DMS153 (cell line): ENCODE data around the gene TMEM156.
"Not testable (repeated sequence)": the region's sequence is repeated elsewhere in the genome, so short reads cannot be mapped to it uniquely, and the experiment has no call there.

Source experiments
- DNase-seq: peaks from one replicate; lab custom pipeline; 2025; lab: John Stamatoyannopoulos, UW

TMEM156 gene

DNA sequence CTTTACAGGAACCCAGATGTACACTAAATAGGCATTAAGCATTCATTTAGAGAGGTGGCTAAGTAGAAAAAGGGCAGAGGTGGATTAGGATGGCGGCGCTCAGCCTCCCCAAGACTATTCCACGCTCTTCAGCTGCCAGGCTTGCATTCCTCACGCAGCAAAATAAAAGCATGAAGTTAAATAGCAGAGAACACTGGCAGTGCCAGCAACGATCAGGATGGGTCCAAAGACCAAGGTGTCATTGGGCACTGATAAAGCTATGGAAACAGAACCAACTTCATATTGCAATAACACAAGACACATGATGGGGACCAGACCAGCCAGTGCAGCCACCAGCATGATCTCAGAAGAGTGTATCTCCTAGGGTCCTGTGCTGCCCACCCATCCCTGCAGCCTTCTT lies 42.0 kb downstream of the TMEM156 start:
- DNase-seq = no peak

DNA sequence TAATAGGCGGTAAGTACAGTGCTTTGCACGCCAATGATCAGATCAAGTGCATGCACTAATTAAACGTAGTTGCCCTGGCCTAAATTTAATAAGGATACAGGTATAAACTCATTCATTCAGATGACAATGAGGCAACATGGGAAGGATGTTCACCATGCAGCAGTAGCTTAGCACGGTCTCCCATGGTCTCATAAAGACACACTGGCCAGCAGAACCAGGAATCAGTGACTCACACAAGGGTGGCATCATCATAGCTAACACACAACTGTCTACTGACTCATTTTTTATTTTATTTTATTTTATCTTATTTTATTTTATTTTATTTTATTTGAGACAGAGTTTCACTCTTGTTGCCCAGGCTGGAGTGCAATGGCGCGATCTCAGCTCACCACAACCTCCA lies 42.7 kb downstream of the TMEM156 start:
- no peak for DNase-seq

DNA sequence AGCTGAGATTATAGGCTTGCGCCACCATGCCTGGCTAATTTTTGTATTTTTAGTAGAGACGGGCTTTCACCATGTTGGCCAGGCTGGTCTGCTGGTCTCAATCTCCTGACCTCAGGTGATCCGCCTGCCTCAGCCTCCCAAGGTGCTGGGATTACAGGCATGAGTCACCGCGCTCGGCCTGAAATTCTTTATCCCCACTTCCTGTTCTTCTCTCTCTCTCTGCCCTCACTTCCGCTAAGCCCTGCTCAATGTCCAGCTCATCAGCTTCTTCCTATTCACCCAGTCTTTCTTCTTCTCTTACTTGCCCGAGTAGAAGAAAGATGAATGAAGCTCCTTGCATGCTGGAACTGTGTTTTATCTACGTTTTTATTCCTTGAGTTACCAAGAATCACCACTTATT lies 43.9 kb downstream of the TMEM156 start:
- not testable (repeated sequence) for DNase-seq

DNA sequence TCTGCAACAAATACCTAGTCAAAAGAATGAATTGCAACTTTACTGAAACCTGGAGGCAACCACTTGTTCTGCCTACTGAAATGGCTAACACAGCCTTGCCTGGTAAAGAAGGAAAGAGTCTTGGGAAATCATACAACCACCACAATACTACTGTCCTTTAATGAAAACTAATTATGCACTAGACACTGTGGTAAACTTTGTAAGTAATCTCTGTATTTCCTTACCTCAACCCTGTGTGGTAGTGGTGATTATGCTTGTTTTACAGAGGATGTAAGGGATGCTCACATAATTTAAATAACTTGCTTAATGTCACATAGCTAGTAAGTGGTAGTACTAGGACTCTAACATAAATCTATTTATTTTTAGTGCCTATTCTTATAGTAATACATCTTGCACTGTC lies 44.7 kb downstream of the TMEM156 start:
- DNase-seq = no peak

DNA sequence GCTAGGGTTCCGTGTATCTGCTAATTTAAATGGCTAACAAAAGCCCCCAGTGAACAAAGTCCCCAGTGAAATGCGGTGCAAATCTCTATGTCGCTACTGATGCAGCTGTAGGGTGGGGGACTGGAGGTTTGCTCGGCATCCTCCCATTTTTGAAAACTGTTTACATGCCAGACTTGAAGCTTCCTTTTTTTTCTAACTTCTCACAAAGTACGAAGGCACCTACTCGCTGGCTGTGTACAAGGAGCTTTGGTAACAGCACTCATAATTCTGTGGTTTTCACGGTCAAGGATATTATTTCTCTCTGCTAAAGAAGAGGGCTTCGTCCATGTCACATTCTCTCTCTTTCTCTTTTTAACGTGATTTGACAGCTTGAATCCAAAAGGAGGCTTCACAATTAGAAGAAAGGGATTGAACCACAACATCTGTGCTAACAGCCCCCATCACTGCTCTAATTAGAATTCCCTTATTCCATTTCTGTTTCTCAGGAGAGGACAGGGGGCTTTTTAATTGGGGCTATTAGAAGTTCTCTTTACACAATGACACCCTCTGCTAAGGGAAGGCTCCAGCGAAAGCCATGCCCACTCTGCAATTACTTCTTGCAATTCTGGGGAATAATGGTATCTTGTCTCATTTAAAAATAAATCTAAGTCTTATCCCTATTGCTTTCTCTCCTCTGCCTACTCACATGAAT lies 46.7 kb downstream of the TMEM156 start:
- DNase-seq = no peak

DNA sequence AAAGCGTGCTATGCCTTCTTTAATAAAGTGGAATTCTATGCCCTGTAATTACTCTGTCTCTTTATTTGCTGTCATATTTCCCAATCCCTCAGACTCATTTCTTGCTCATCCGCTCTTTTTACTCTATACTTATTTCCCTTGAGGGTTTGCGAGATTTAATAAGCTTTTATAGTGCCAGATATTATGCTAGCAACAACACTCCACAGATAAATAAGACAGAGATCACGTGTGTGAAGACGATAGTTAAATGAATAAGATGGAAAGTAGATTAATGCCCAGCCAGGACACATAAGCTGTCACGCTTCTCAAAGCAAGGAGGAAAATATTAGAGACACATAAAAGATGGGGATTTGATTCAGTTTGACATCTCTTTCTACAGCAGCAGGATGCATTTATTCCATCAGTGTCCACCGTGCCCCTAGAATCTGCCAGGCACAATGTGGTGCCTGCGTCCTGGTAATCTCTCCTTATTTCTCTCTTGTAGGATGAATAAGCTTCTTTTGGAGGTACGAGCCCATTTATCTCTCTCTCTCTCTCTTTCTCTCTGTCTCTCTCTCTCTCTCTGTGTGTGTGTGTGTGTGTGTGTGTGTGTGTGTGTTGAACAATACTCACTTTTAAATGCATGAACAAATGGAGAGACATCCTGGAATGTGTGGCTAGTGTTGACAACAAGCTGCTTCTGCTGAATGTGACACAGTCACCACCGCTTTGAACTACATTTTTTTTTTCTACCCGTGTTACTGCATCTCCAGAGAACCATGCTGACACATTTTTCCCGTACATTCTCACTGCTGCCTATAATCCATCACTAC lies 48.2 kb downstream of the TMEM156 start:
- no peak for DNase-seq

DNA sequence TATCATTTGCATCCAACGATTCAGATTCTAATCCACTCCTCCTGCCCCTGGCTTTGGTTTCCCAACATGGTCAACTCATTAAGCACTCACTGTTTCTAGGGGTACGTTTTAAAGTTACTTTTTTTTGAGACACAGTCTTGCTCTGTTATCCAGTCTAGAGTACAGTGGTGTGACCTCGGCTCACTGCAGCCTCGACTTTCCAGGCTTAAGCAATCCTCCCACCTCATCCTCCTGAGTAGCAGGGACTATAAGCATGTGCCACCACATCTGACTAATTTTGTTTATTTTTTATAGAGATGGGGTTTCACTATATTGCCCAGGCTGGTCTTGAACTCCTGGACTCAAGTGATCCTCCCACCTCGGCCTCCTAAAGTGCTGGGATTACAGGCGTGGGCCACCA lies 48.9 kb downstream of the TMEM156 start:
- no peak for DNase-seq

DNA sequence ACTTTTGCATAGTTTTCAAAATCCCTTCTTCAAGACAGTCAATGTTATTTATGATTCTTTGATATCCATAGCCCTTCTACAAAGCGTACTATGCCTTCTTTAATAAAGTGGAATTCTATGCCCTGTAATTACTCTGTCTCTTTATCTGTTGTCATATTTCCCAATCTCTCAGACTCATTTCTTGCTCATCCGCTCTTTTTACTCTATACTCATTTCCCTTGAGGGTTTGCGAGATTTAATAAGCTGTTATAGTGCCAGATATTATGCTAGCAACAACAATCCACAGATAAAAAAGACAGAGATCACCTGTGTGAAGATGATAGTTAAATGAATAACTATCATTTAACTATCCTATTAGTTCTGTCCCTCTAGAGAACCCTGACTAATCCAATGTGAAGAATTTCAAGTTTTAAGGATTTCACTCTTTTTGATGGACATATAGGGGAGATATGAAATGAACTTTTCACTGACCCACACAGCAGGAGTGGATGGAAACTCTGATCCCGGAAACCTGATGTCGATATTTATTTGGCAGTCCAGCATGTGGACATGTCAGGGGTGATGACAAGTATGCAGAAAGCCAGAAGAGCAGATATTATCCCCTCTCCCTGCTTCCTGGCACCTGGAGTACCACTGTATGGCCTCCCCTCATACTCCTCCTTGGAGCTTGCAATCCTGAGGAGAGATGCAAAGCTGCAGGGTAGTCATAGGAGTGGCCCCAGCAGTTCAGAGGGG lies 49.7 kb downstream of the TMEM156 start:
- DNase-seq = no peak

DNA sequence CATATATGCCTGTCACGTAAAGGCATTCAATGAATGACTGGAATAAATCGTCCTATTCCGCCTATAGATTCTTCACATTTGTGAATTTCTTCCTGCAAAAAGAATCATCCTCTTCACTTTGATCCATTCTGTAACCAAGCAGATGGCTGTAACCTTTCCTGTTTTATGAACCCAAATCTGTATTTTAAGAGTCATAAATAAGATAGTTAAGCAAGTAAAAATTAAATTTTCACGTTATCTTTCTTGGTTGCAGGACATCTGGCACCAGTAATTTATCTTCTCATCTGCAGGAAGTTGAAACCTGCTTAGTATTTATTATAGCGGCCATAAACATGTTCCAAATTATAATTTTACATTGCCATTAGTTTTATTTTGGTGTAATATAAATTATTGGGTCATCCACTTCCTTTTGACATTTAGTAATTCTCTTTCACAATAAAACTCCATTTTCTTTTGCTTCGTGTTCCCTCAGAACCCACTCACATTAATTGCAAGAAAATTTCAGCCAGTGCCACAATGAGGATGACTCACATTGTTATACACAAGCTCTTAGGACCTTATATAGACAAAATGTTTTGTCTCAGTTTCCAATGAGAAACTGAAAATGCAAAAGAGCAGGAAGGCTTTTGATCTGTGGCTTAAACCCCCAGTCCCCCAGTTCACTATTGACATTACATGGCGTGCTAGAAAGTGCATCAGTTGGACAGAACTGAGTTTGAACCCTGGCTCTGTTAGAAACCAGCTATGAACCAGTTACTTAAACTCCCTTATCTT lies 51.1 kb downstream of the TMEM156 start:
- no peak for DNase-seq

DNA sequence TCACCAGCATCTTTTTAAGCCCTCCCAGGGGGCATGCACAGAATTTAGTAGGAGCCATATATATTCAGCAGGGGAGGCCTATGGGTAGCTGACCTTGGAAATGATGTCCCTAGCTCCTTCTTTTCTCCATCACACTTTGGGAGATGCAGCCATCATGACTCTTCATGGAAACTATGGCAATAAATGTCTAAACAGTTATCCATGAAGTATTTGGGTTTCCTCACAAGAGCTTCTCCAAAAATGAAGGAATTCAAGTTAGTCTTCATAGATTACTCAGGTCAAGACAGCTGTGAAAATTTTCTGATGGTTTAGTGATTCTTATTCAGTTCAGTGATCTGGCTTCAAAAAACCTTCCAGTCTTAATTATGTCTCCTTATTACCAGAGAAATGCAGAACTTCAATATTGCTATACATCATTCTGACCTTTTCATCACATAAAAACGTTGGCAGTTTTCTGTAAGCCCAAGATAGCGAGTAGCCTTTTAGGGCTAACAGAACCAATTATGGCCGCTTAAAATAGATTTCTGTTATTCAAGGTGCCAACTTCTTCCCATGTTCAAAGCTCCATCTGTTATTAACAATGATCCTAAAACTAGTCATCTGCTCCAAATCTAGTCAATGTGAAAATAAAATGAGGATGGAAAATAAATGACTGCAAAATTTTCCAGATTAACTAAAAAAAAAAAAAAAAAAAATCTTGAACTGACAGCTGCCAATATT lies 52.5 kb downstream of the TMEM156 start:
- no peak for DNase-seq

DNA sequence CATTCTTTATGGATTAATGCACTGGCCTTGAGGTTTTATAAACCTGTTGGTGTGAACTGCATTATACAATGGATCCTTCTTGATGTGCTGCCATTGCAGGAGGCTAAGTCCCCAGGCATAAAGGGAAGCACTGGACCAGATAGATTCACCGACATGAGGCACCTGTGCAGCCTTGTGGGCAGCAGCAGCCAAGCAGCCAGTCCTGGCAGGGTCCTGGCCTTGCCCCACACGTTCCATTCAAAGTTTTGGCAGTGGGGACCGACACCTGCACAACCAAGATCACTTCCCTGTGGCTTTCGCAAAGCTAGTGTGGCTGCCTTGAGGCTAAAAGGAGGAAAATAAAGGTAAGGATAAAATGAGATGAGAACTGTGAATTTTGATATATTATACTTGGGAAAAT lies 53.1 kb downstream of the TMEM156 start:
- DNase-seq = no peak

DNA sequence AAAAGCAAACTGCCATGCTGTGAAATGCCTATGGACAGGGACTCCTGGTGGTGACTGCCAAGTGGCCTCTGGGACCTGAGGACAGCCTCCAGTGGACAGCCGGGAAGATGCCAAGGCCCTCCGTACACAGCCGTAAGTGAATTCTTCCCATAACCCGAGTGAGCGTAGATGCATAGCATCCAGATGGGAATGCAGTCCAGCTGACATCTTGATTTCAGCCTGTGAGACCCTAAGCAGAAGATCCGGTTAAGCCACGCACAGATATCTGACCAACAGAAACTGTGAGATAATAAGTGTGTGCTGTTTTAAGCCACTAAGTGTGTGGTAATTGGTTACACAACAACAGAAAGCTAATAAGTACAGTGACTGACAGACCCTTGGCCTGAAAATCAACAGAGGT lies 55.9 kb downstream of the TMEM156 start:
- DNase-seq = no peak

DNA sequence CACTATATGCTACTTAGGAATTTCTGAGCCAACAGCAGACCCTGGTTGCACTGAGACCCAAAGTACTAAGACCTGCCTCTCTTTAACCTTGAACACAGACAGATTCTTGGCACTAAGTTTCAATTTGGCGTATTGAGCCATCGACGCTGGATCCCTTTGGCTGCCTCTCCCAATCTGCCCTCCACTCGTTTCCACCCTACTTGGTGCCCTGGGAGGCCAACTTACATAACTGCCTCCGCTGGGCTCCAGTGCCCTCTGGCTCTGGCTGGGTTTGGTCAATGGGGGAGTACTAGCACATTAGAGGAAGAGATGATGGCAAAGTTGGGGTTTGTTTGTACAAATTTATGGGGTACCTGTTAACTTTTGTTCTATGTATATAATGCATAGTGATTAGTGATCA lies 63.5 kb downstream of the TMEM156 start:
- DNase-seq = no peak

DNA sequence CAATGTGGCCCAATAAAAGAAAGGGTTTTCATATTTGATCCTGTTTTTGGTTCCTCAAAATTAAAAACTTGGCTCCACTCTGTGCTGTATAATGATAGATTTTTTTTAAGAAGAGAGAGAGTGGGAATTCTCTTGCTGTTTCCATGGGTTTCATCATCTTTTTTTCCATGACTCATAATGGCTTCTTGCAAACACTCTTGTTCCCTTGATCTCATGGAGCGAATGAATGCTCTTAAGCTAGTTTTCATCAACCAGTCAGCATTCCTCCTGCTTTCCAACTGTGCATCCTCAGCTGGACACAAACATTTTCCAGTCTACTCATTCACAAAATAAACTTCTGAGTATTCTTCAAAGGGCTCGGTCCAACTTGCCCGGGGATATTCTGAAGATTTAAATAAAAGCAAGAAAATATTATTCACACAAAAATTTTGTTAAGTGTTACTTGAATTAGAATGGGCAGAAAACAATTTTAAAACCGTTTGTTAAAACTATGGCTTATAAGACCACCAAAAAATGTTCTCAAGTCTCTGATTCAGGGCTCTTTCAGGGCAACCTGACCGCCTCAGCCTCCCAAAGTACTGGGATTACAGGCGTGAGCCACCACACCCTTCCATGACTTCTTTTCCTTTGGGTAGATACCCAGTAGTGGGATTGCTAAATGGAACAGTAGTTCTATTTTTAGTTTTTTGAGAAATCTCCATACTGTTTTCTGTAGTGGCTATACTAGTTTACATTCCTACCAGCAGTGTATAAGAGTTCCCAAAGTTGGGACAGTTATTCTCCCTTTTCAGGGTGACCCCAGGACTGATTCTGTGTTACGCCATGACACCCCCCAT lies 64.7 kb downstream of the TMEM156 start:
- no peak for DNase-seq

DNA sequence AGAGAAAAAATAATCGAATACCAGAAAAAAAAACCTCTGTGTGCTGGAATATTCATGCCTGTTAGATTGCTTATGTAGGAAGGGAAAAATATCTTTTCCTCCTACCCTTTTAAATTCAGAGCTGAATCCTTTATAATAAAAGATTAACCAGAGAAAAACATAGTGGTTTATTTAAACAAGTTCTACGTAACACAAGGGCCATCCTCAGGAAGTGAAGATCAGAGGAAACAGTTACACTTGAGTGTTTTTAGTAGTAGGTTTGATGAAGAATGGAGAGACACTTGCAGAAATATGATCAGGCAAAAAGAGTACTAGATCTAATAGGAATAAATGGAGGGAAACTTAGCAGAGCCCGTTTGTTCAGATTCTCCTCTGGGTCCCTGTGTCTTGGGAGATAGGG lies 66.3 kb downstream of the TMEM156 start:
- no peak for DNase-seq

DNA sequence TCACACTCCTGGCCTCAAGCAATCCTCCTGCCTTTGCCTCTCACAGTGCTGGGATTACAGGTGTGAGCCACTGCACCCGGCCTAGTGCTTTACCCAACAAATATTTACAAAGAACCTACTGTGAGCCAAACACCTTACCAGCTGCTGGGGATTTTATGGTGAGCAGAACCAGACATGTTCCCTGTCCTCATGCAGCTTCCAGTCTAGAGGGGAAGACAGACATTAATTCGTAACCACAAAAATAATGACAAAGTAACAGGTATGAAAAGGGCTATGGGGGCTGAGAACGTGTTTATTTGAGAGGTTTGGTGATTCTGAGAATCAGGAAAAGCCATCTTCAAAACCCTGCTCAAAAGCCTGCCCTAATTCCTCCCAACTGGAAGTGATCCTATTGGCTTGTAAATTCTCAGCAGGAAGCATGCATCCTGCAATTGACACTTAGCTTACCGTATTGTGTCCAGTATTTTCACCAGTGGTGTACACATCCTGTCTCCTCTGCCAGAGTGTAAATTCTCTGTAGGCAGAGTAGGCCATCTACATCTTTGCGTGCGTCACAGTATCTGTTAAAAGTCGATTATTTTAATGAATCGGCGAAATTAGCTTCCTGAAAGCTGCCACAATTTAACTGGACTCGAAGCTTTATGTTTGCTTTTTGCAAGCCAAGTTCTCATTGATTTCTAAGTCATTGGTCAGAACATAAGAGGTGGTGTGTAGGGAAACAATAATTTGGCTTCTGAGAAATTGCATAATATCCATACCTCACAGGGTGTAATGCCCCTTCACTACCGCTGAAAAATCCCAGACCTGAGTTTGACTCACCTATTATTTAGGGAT lies 67.0 kb downstream of the TMEM156 start:
- no peak for DNase-seq

DNA sequence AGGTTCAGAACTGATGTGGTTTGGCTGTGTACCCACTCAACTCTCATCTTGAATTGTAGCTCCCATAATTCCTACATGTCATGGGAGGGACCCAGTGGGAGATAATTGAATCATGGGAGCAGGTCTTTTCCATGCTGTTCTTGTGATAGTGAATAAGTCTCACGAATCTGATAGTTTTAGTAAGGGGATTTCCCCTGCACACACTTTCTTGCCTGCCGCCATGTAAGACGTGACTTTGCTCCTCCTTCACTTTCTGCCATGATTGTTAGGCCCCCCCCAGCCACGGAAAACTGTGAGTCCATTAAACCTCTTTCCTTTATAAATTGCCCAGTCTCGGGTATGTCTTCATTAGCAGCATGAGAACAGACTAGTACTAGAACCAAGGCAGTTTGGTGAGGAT lies 73.0 kb downstream of the TMEM156 start:
- not testable (repeated sequence) for DNase-seq

DNA sequence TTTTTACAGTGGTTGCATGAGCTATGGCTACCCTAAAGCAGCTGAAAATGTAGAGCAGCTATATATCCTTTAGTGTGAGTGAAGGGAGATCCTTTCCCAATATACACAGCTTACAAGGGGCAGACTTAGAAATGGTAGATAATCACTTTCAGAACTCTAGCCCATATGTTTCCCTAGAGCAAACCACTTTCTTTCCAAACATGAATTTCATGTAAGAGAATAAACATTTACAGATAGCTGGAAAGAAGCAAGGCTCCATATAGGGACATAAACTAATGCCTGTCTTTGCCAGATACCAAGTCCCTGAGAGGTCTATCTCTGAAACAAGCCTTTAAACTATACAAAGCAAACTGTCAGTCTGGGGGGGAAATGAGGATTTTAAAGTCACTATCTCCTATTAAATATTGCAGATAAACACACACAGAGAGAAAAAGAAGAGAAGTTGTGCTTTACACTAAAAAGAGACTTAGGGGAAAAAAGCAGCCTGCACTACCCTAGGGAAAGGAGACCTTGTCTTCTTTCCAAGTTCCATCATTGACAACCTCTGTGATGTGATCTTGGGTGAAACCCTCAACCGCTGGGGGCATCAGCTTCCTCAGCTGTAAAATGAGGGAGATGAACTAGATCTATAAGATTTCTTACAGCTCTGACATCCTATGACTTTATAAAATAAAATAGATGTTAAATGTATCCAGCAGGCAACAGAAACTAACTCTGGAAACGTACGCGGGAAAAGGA lies 73.6 kb downstream of the TMEM156 start:
- no peak for DNase-seq

DNA sequence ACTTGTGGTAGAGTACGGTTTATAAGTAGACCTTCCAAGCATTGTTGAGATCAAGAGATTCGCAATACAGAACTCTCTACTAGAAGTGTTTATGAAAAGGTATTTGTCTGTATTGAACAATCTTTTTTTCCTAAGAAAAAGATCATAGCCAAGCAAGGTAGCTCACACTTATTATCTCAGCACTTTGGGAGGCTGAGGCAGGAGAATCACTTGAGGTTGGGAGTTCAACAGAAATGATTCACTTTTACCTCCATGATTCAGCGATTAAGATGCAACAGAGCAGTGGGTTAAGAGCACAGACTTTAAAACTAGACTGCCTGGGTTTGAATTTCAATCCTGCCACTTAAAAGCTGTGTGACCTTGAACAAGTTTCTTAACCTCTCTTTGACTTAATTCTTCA lies 74.3 kb downstream of the TMEM156 start:
- no peak for DNase-seq
